MCF 10A (cell line): Measurements from ENCODE around the gene ACSL3. TPM values are rescaled to one million over a fixed set of nuclear protein-coding genes. Genes with fewer than 3 reads are reported as not detected.

Experiments used
- BruUV-seq: library from RNA; stranded (reverse); fragments of 400-500 nt; replicated peaks from 2 replicates; lab custom pipeline; 2021; lab: Mats Ljungman, UMichigan
- CTCF ChIA-PET: fragments of 300-600 bp; sonication (Branson Sonifier 250); formaldehyde crosslinking; extraction: SDS; loops from one replicate; lab custom pipeline; 2021; ENCODE audit warnings: antibody characterized with exemption, inconsistent platforms; lab: Yijun Ruan, JAX
- POLR2A ChIA-PET: fragments of 300-600, 350-650 bp; sonication (Branson Sonifier 250); formaldehyde crosslinking; extraction: SDS; loops from one replicate; lab custom pipeline; 2020; ENCODE audit warnings: antibody characterized with exemption, inconsistent platforms; lab: Yijun Ruan, JAX
- DNase-seq: peaks from one replicate; pipeline ENCODE4 v3.0.0-alpha.2; 2018; ENCODE audit not compliant: unreplicated experiment
- H3K27ac Mint-ChIP-seq: one replicate; pipeline ENCODE4 v1.8.0; 2022; ENCODE audit warnings: mild to moderate bottlenecking, low read depth, mixed read lengths; ENCODE audit not compliant: unreplicated experiment
- H3K27me3 Mint-ChIP-seq: one replicate; pipeline ENCODE4 v1.8.0; 2022; ENCODE audit warnings: mixed read lengths; ENCODE audit not compliant: insufficient read depth, unreplicated experiment
- H3K36me3 Mint-ChIP-seq: one replicate; pipeline ENCODE4 v1.8.0; 2022; ENCODE audit warnings: mild to moderate bottlenecking, moderate library complexity, mixed read lengths; ENCODE audit not compliant: insufficient read depth, unreplicated experiment
- H3K4me1 Mint-ChIP-seq: one replicate; pipeline ENCODE4 v1.8.0; 2022; ENCODE audit warnings: mixed read lengths; ENCODE audit not compliant: insufficient read depth, unreplicated experiment
- H3K4me3 Mint-ChIP-seq: one replicate; pipeline ENCODE4 v1.8.0; 2022; ENCODE audit warnings: mild to moderate bottlenecking, moderate library complexity, mixed read lengths; ENCODE audit not compliant: unreplicated experiment
- H3K9me3 Mint-ChIP-seq: one replicate; pipeline ENCODE4 v1.8.0; 2022; ENCODE audit warnings: mixed read lengths; ENCODE audit not compliant: unreplicated experiment
- CTCF ChIP-seq: fragments of 200-600 bp; IDR thresholded peaks from one replicate; pipeline ENCODE4 v1.8.0; 2022; ENCODE audit warnings: antibody characterized with exemption, mild to moderate bottlenecking; ENCODE audit not compliant: unreplicated experiment
- intact Hi-C: fragments of 100-400 bp; cut with micrococcal nuclease; formaldehyde crosslinking; loops from 2 replicates; pipeline ENCODE4 v1.14.1; 2022
- total RNA-seq: library from RNA; stranded (reverse); gene quantifications from 2 replicates; pipeline ENCODE4 v1.2.3, GENCODE V29; 2022

ACSL3 gene
- total RNA-seq, 1 experiment from 2014 or later: 183 TPM

GRCh38 chr2:222946700-222947287, 86.0 kb downstream of the ACSL3 start:
- no peak overlapping the region for H3K27ac Mint-ChIP-seq
- no peak overlapping the region for H3K4me3 Mint-ChIP-seq
- H3K36me3 Mint-ChIP-seq: peaks cover 14% of the 10 kb centered on the region
- DNase-seq: no peak
- peaks cover 7% of the 10 kb centered on the region for H3K4me1 Mint-ChIP-seq
- intact Hi-C loops: no loop called here
- ChIA-PET POLR2A (no interaction called here), CTCF (interaction anchor here (1.2 to 1.8 kb wide), 2 partner anchors 7 to 15 kb away, joined by 3 to 12 read pairs; no protein-coding TSS in a partner anchor)
- no TSS peak for BruUV-seq
- no peak for TF ChIP-seq CTCF
- H3K27me3 Mint-ChIP-seq: no peaks in the 10 kb centered on the region
- H3K9me3 Mint-ChIP-seq: no peaks in the 10 kb centered on the region

DNA sequence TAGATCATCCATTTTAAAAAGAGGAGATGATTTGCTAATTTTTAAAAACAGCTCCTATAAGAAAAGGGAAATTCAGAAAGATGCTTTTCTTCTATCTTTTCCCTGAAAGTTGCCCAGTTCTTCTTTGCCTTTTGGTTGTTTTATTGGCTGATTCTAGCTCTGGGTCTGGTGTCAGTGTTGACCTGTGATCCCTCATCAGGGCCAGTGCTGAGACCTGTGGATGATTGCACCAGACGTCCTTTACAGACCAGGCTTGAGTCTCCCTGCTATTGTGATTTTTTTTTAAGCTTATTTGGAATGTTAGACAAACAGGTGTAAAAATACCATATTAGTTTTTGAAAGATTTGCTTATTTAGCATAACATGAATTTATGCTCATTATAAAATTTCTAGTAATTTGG, 88.2 kb downstream of the ACSL3 start:
- ChIA-PET POLR2A (interaction anchor here (1.0 to 1.4 kb wide), 2 partner anchors 10 to 21 kb away, joined by 4 to 5 read pairs; no protein-coding TSS in a partner anchor), CTCF (no interaction called here)
- intact Hi-C loops: no loop called here
- TF ChIP-seq CTCF: no peak
- Mint-ChIP-seq H3K4me1 (peaks cover under 1% of the 10 kb centered on the region), H3K9me3 (peaks cover 6% of the 10 kb centered on the region), H3K27me3 (no peaks in the 10 kb centered on the region), H3K36me3 (peaks cover 6% of the 10 kb centered on the region), H3K4me3 (no peak overlapping the region), H3K27ac (no peak overlapping the region)
- no peak for DNase-seq
- BruUV-seq: no TSS peak

DNA sequence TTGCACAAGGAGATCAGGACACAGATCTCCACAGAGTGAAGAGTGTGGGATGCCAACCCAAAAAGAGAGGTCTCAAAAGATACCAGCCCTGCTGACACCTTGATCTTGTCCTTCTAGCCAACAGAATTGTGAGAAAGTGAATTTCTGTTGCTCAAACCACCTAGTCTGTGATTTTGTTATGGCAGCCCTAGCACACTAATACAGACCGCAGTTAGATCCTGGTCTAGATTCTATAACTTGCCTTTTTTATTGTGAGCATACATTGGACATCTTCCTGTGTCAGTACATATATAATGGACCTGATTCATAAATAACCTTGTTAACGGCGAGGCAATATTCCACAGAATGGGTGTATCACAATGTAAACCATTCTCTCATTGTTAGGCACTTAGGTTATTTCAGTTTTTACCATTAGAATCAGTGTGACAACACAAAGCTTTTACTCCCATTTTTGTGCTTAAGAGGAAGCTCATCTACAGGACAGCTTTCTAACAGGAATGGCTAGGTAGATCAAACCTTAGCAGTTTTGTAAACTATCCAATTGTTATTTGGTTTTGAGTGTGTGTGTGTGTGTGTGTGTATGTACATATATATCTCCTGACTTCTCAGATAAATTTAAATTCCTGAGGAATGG, 89.0 kb downstream of the ACSL3 start:
- peak overlapping the region; percentile 72 for H3K27ac Mint-ChIP-seq
- intact Hi-C loops: no loop called here
- POLR2A ChIA-PET: interaction anchor here (1.1 kb wide), 1 partner anchor 9 kb away, joined by 4 read pairs; no protein-coding TSS in a partner anchor
- no peak overlapping the region for H3K4me3 Mint-ChIP-seq
- CTCF ChIA-PET: interaction anchor here (0.6 to 2.0 kb wide), 2 partner anchors 10 to 1368 kb away, joined by 3 to 11 read pairs; no protein-coding TSS in a partner anchor
- BruUV-seq: no TSS peak
- H3K36me3 Mint-ChIP-seq: peaks cover 6% of the 10 kb centered on the region
- no peaks in the 10 kb centered on the region for H3K27me3 Mint-ChIP-seq
- peaks cover 4% of the 10 kb centered on the region for H3K4me1 Mint-ChIP-seq
- no peak for DNase-seq
- TF ChIP-seq CTCF: no peak
- H3K9me3 Mint-ChIP-seq: peaks cover 6% of the 10 kb centered on the region

- no TSS peak for BruUV-seq
- Mint-ChIP-seq H3K27ac (peak overlapping the region; percentile 72), H3K4me1 (peaks cover 4% of the 10 kb centered on the region), H3K27me3 (no peaks in the 10 kb centered on the region), H3K36me3 (peaks cover 6% of the 10 kb centered on the region), H3K9me3 (peaks cover 6% of the 10 kb centered on the region), H3K4me3 (peak overlapping the region; percentile 5)
- intact Hi-C loops: no loop called here
- DNase-seq: peak; percentile 63
- CTCF ChIA-PET: interaction anchor here (2.0 kb wide), 1 partner anchor 11 kb away, joined by 11 read pairs; no protein-coding TSS in a partner anchor
- no peak for TF ChIP-seq CTCF
- POLR2A ChIA-PET: interaction anchor here (1.1 kb wide), 1 partner anchor 8 kb away, joined by 4 read pairs; no protein-coding TSS in a partner anchor
Measured at GRCh38 chr2:222950638-222951285, 89.9 kb downstream of the ACSL3 start.
